Gastrocnemius medialis (tissue), 4 donors: ENCODE results near the gene NUCKS1.
A peak's percentile ranks its signal among the peaks of the same experiment; 100 is the strongest.

Experiments
- CTCF ChIP-seq, 5 experiments: fragments of 450-650 bp in 3 of 5; fragments of 200-600 bp in 2 of 5; sonication (generic) in 2 of 5; IDR thresholded peaks in 4 of 5; conservative IDR thresholded peaks in 1 of 5; 1 replicate in 4 of 5; 2 replicates in 1 of 5; pipeline ENCODE4 v1.5.1; 2016 to 2019; ENCODE audit warnings: antibody characterized with exemption in 5 of 5, mild to moderate bottlenecking in 3 of 5, moderate library complexity in 3 of 5
- POLR2A ChIP-seq, 2 donors: fragments of 450-650 bp; IDR thresholded peaks; one replicate each; pipeline ENCODE4 v1.6.1; 2017; ENCODE audit warnings: antibody characterized with exemption in 2 of 2, mild to moderate bottlenecking in 2 of 2, moderate library complexity in 2 of 2

GRCh38 chr1:205711105-205712048, 38.6 kb downstream of the NUCKS1 start:
- TF ChIP-seq POLR2A (IDR thresholded peaks at IDR 0.05) (no peak), CTCF (IDR thresholded peaks at IDR 0.05 in 4 of 5, conservative IDR thresholded peaks at IDR 0.05 in 1 of 5) (peak; percentile 68 to 86 (median 74))
